ENCODE measurements around the gene ADGRL4. TPM values are rescaled to one million over a fixed set of nuclear protein-coding genes. Genes with fewer than 3 reads are reported as not detected.
A peak's percentile ranks its signal among the peaks of the same experiment; 100 is the strongest.

The ADGRL4 gene
- total and polyA plus RNA-seq, 3 experiments from 2014 or later, result not detected

DNA sequence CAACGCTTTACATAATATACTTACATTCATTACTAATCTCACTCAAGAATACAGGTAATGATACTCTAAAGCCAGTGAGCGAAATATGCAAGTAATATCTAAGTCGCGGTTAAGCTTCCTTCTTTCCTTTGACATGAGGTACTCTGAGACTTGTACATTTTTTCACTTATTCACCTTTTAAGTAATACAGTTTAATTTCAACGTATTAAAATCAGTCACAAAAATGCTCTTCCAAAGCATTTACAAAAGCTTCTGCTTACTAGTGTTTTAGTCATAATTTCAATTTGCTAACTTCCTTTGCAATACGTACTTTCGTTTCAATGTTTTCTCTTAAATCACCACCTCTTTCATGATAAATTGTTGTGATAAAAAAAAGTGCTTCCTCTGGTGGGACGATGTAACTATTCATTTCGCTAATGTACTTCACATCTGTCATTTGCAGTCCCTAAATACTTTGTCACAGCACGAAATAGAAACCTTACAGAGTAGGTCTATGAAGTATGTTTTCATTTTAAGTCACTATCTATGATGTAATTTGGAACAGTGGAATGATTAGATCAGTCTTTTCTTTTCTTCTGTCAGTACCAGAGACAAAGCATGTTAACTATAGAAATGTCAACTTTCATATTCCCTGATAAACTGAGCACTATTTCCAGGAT, 34.0 kb upstream of the ADGRL4 start:
- no peak for DNase-seq
- H3K27ac ChIP-seq (ENCODE audit: low read depth, low read length), result no peak overlapping the region
- ChIA-PET CTCF (no interaction called here), POLR2A (no interaction called here)
- Mint-ChIP-seq H3K9me3 (peaks cover 8 to 20% (median 17%) of the 10 kb centered on the region in 5 donors), H3K4me3 (peak overlapping the region in 2 of 7 donors; percentile 5 to 49), H3K4me1 (peaks cover 0 to 6% (median 0%) of the 10 kb centered on the region in 3 donors), H3K27ac (no peak overlapping the region), H3K27me3 (no peaks in the 10 kb centered on the region), H3K36me3 (no peaks in the 10 kb centered on the region)
- H3K4me1 ChIP-seq (ENCODE audit: insufficient read depth, low read length), result no peaks in the 10 kb centered on the region
- H3K36me3 ChIP-seq (ENCODE audit: insufficient read depth, low read length), result no peaks in the 10 kb centered on the region
- no peaks in the 10 kb centered on the region for H3K27me3 ChIP-seq (ENCODE audit: insufficient read depth, low read length, poor library complexity, severe bottlenecking)
- H3K9me3 ChIP-seq (ENCODE audit: low read length), result no peaks in the 10 kb centered on the region
- no peak overlapping the region for H3K4me3 ChIP-seq (ENCODE audit: low read length)

DNA sequence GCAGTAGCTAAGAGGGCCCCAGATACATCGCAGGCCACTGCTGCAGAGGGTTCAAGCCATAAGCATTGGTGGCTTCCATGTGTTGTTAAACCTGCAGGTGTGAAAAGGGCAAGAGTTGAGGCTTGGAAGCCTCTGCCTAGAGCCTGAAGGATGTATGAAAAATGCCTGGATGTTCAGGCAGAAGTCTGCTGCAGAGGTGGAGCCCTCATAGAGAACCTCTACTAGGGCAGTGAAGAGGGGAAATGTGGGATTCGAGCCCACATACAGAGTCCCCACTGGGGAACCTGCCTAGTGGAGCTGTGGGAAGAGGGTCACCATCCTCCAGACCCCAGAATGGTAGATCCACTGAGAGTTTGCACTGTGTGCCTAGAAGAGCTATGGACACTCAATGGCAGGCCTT, 30.6 kb upstream of the ADGRL4 start:
- H3K36me3 Mint-ChIP-seq, result no peaks in the 10 kb centered on the region
- CTCF ChIA-PET, result no interaction called here
- no peaks in the 10 kb centered on the region for H3K36me3 ChIP-seq (ENCODE audit: insufficient read depth, low read length)

DNA sequence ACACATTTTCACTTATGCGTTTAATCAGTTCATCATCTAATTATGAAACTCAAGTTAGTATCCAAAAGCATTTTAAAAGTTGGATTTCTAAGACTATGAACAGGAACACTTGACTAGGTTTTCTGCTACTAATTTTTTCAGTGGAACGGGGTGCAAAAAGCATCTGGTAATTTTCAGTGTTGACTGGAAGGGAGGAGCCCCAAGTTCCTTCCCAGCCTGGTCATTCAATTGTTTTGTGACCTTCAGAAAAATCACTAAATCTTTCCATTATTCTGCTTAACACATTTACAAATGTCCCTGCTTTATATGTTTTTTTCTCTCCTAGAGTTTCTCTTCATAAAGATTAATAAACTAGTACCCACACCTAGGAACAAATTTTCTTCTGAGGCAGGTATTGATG, 6.0 kb upstream of the ADGRL4 start:
- no peak for DNase-seq
- ChIA-PET POLR2A (no interaction called here), CTCF (no interaction called here)
- H3K27ac Mint-ChIP-seq, result no peak overlapping the region
- Histone ChIP-seq H3K4me1 (ENCODE audit: insufficient read depth, low read length) (no peaks in the 10 kb centered on the region), H3K4me3 (ENCODE audit: low read length) (no peak overlapping the region), H3K9me3 (ENCODE audit: low read length) (no peaks in the 10 kb centered on the region), H3K36me3 (ENCODE audit: insufficient read depth, low read length) (no peaks in the 10 kb centered on the region), H3K27ac (ENCODE audit: low read depth, low read length) (no peak overlapping the region), H3K27me3 (ENCODE audit: insufficient read depth, low read length, poor library complexity, severe bottlenecking) (no peaks in the 10 kb centered on the region)
- H3K9me3 Mint-ChIP-seq, result peaks cover 0 to 10% (median 4%) of the 10 kb centered on the region in 5 donors
- no peaks in the 10 kb centered on the region for H3K4me1 Mint-ChIP-seq
- H3K27me3 Mint-ChIP-seq, result no peaks in the 10 kb centered on the region
- H3K36me3 Mint-ChIP-seq, result no peaks in the 10 kb centered on the region
- H3K4me3 Mint-ChIP-seq, result no peak overlapping the region

More for the DNA sequence above, 30.6 kb upstream of the ADGRL4 start:
- H3K9me3 ChIP-seq (ENCODE audit: low read length), result no peaks in the 10 kb centered on the region
- peaks cover 8 to 21% (median 15%) of the 10 kb centered on the region in 5 donors for H3K9me3 Mint-ChIP-seq
- H3K4me3 Mint-ChIP-seq, result no peak overlapping the region
- peaks cover 0 to 6% (median 0%) of the 10 kb centered on the region in 3 donors for H3K4me1 Mint-ChIP-seq
- no peak overlapping the region for H3K27ac Mint-ChIP-seq
- H3K4me3 ChIP-seq (ENCODE audit: low read length), result no peak overlapping the region
- H3K4me1 ChIP-seq (ENCODE audit: insufficient read depth, low read length), result no peaks in the 10 kb centered on the region
- no peaks in the 10 kb centered on the region for H3K27me3 Mint-ChIP-seq
- POLR2A ChIA-PET, result no interaction called here
- no peaks in the 10 kb centered on the region for H3K27me3 ChIP-seq (ENCODE audit: insufficient read depth, low read length, poor library complexity, severe bottlenecking)
- H3K27ac ChIP-seq (ENCODE audit: low read depth, low read length), result no peak overlapping the region
- DNase-seq, result no peak

DNA sequence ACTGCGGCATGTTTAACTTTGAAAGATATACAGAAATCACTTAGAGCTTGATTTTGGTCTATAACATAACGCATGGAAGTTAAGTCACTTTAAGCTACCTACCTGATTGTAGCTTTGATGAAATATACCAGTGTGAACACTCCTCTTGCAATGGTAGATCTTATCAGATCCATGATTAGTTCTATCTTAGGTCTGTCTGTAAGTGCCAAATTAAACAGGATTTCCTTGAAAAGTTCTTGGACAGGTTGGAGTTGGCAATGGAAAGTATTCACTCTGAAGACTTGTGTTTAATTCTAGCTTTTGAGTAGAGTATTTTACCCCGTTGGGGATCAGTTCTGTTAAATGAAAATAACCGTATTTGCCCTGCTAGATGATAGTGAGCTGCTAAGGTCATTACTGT, 4.1 kb upstream of the ADGRL4 start:
- H3K36me3 ChIP-seq (ENCODE audit: insufficient read depth, low read length), result no peaks in the 10 kb centered on the region
- Mint-ChIP-seq H3K9me3 (peaks cover 0 to 18% (median 4%) of the 10 kb centered on the region in 5 donors), H3K4me1 (no peaks in the 10 kb centered on the region), H3K36me3 (no peaks in the 10 kb centered on the region), H3K4me3 (no peak overlapping the region), H3K27ac (no peak overlapping the region), H3K27me3 (no peaks in the 10 kb centered on the region)
- ChIA-PET POLR2A (no interaction called here), CTCF (no interaction called here)
- no peaks in the 10 kb centered on the region for H3K4me1 ChIP-seq (ENCODE audit: insufficient read depth, low read length)
- no peak for DNase-seq
- no peak overlapping the region for H3K27ac ChIP-seq (ENCODE audit: low read depth, low read length)
- no peaks in the 10 kb centered on the region for H3K9me3 ChIP-seq (ENCODE audit: low read length)
- no peak overlapping the region for H3K4me3 ChIP-seq (ENCODE audit: low read length)
- no peaks in the 10 kb centered on the region for H3K27me3 ChIP-seq (ENCODE audit: insufficient read depth, low read length, poor library complexity, severe bottlenecking)

DNA sequence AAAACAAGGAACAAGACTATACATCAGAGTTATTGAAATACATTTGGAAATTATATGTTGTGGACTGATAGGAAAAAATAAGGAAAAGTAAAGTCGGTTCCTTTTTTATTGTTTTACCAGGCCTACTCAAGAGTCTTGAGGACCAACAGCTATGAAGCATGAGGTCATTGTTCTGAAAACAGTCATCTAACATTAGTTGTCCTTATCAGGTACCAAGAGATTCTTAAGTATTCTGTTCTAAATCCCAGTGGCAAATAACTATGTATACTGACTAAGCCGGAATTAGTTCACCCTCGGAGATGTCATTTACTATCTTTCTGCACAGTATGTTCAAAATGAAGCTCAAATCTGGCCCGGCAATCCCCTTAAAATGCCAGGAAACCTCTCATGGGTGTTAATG, 585 bp downstream of the ADGRL4 start:
- Mint-ChIP-seq H3K27ac (no peak overlapping the region), H3K4me3 (no peak overlapping the region)
- CTCF ChIA-PET, result no interaction called here

DNA sequence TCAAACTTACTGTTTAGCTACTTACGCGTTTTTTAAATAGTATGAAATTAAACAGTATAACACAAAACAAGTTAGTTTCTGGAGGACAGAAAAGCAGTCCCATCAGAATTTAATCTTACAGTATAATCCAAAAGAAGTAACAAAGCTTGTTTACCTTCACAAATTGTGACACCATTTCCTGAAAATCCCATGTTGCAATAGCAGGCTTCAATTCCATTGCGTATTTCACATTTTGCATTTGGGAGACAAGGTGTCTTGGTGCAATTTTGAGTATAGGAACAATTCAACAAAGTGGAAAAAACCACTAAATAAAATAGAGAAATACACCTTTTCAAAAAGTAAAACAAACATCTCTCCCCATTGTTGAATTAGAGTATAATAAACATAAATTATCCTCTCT, 1.6 kb downstream of the ADGRL4 start:
- DNase-seq, result no peak
- Mint-ChIP-seq H3K4me1 (no peaks in the 10 kb centered on the region), H3K9me3 (peaks cover 0 to 13% (median 0%) of the 10 kb centered on the region in 5 donors), H3K36me3 (no peaks in the 10 kb centered on the region), H3K27me3 (no peaks in the 10 kb centered on the region), H3K4me3 (no peak overlapping the region), H3K27ac (no peak overlapping the region)
- no peak overlapping the region for H3K4me3 ChIP-seq (ENCODE audit: low read length)
- ChIA-PET CTCF (no interaction called here), POLR2A (no interaction called here)
- H3K27me3 ChIP-seq (ENCODE audit: insufficient read depth, low read length, poor library complexity, severe bottlenecking), result no peaks in the 10 kb centered on the region
- H3K27ac ChIP-seq (ENCODE audit: low read depth, low read length), result no peak overlapping the region
- no peaks in the 10 kb centered on the region for H3K36me3 ChIP-seq (ENCODE audit: insufficient read depth, low read length)
- no peaks in the 10 kb centered on the region for H3K9me3 ChIP-seq (ENCODE audit: low read length)
- H3K4me1 ChIP-seq (ENCODE audit: insufficient read depth, low read length), result no peaks in the 10 kb centered on the region

More for the DNA sequence above, 585 bp downstream of the ADGRL4 start:
- no peak overlapping the region for H3K27ac ChIP-seq (ENCODE audit: low read depth, low read length)
- Mint-ChIP-seq H3K9me3 (peaks cover 0 to 11% (median 0%) of the 10 kb centered on the region in 5 donors), H3K36me3 (no peaks in the 10 kb centered on the region), H3K4me1 (no peaks in the 10 kb centered on the region), H3K27me3 (no peaks in the 10 kb centered on the region)
- no peaks in the 10 kb centered on the region for H3K4me1 ChIP-seq (ENCODE audit: insufficient read depth, low read length)
- no peak overlapping the region for H3K4me3 ChIP-seq (ENCODE audit: low read length)
- no peak for DNase-seq
- POLR2A ChIA-PET, result no interaction called here
- no peaks in the 10 kb centered on the region for H3K36me3 ChIP-seq (ENCODE audit: insufficient read depth, low read length)
- no peaks in the 10 kb centered on the region for H3K27me3 ChIP-seq (ENCODE audit: insufficient read depth, low read length, poor library complexity, severe bottlenecking)
- no peaks in the 10 kb centered on the region for H3K9me3 ChIP-seq (ENCODE audit: low read length)

DNA sequence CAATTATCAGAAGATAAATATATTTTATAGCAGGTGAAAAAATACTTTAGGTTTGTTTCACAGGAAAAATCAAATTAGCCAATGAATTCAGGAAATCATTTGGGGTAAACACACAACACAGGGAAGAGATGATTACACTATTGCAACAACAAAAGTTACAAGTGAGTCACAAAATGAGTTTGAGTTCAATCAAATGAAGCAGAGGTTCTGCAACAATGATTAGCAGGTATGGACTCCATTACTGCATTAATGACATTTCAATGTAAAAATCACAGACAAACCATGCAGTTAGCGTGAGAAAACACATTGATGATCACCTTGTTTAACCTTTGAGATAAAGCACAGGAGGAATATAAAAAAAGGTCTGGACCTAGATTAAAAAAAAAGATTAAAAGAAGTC, 9.7 kb downstream of the ADGRL4 start:
- Histone ChIP-seq H3K4me1 (ENCODE audit: insufficient read depth, low read length) (no peaks in the 10 kb centered on the region), H3K36me3 (ENCODE audit: insufficient read depth, low read length) (no peaks in the 10 kb centered on the region), H3K27me3 (ENCODE audit: insufficient read depth, low read length, poor library complexity, severe bottlenecking) (no peaks in the 10 kb centered on the region), H3K4me3 (ENCODE audit: low read length) (no peak overlapping the region), H3K27ac (ENCODE audit: low read depth, low read length) (no peak overlapping the region), H3K9me3 (ENCODE audit: low read length) (no peaks in the 10 kb centered on the region)
- Mint-ChIP-seq H3K9me3 (peaks cover 1 to 21% (median 2%) of the 10 kb centered on the region in 5 donors), H3K27ac (no peak overlapping the region), H3K27me3 (no peaks in the 10 kb centered on the region), H3K4me3 (no peak overlapping the region), H3K4me1 (no peaks in the 10 kb centered on the region), H3K36me3 (no peaks in the 10 kb centered on the region)
- ChIA-PET POLR2A (no interaction called here), CTCF (no interaction called here)
- DNase-seq, result no peak

DNA sequence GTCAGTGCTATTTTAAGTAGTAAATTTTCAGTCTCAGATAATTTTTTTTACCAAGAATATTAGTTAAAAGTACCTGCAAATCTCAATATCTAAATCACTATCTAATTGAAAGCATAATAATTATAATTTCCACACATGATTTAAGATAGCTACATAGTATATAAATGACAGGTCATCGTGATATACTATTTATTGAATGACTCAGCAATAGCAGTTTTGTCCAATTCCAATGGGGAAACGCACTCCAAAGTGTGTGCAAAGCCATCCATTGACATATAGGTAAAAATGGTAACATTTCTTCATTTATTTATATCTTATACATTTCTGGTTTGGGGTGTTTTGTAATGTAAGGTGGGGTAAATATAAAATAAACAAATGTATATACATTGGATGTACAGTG, 19.5 kb downstream of the ADGRL4 start:
- Histone ChIP-seq H3K36me3 (ENCODE audit: insufficient read depth, low read length) (no peaks in the 10 kb centered on the region), H3K4me1 (ENCODE audit: insufficient read depth, low read length) (no peaks in the 10 kb centered on the region), H3K9me3 (ENCODE audit: low read length) (no peaks in the 10 kb centered on the region), H3K4me3 (ENCODE audit: low read length) (no peak overlapping the region), H3K27ac (ENCODE audit: low read depth, low read length) (no peak overlapping the region), H3K27me3 (ENCODE audit: insufficient read depth, low read length, poor library complexity, severe bottlenecking) (no peaks in the 10 kb centered on the region)
- CTCF ChIA-PET, result no interaction called here
- DNase-seq, result no peak
- H3K27ac Mint-ChIP-seq, result no peak overlapping the region
- H3K4me3 Mint-ChIP-seq, result no peak overlapping the region
- POLR2A ChIA-PET, result no interaction called here
- no peaks in the 10 kb centered on the region for H3K36me3 Mint-ChIP-seq
- H3K9me3 Mint-ChIP-seq, result peaks cover 2 to 8% (median 4%) of the 10 kb centered on the region in 5 donors
- no peaks in the 10 kb centered on the region for H3K27me3 Mint-ChIP-seq
- H3K4me1 Mint-ChIP-seq, result no peaks in the 10 kb centered on the region

All from CD8-positive, alpha-beta memory T cell (primary cell).